Activated CD4-positive, alpha-beta T cell treated with anti-CD3 and anti-CD28 coated beads, Interleukin-2, amount 50 U/mL, for 24 hours (primary cell): ENCODE results near the gene LEFTY1.
A peak's percentile ranks its signal among the peaks of the same experiment; 100 is the strongest.

Source experiments
- DNase-seq, 2 donors: peaks; one replicate each; pipeline ENCODE4 v3.0.0-alpha.2; 2020; ENCODE audit warnings: low read depth in 1 of 2, low spot score in 1 of 2

The LEFTY1 gene

GRCh38 chr1:225874431-225874830 lies 14.5 kb downstream of the LEFTY1 start:
- no peak for DNase-seq

- DNase-seq: no peak
These were observed 15.6 kb downstream of the LEFTY1 start for GRCh38 chr1:225873281-225873850.

- DNase-seq: no peak
These were observed 16.9 kb downstream of the LEFTY1 start for GRCh38 chr1:225872075-225872430.

GRCh38 chr1:225871359-225872074 lies 17.4 kb downstream of the LEFTY1 start:
- DNase-seq: no peak

GRCh38 chr1:225870911-225871310 lies 18.0 kb downstream of the LEFTY1 start:
- no peak for DNase-seq

- no peak for DNase-seq
These were observed 20.2 kb downstream of the LEFTY1 start for GRCh38 chr1:225868631-225869330.

- no peak for DNase-seq
These were observed 22.0 kb downstream of the LEFTY1 start for GRCh38 chr1:225866981-225867380.

- DNase-seq: peak; percentile 37 to 76
These were observed 22.7 kb downstream of the LEFTY1 start for GRCh38 chr1:225866061-225866837.

- DNase-seq: no peak
These were observed 23.4 kb downstream of the LEFTY1 start for GRCh38 chr1:225865514-225865913.

GRCh38 chr1:225863167-225863566 lies 25.8 kb downstream of the LEFTY1 start:
- DNase-seq: no peak

GRCh38 chr1:225862581-225862950 lies 26.4 kb downstream of the LEFTY1 start:
- no peak for DNase-seq

GRCh38 chr1:225861834-225862580 lies 26.9 kb downstream of the LEFTY1 start:
- DNase-seq: no peak

GRCh38 chr1:225860876-225861441 lies 28.0 kb downstream of the LEFTY1 start:
- no peak for DNase-seq

GRCh38 chr1:225860107-225860506 lies 28.8 kb downstream of the LEFTY1 start:
- no peak for DNase-seq

GRCh38 chr1:225859151-225859550 lies 29.8 kb downstream of the LEFTY1 start:
- no peak for DNase-seq

GRCh38 chr1:225857256-225857655 lies 31.7 kb downstream of the LEFTY1 start:
- no peak for DNase-seq

- no peak for DNase-seq
These were observed 33.2 kb downstream of the LEFTY1 start for GRCh38 chr1:225855503-225856300.

- DNase-seq: no peak
These were observed 35.5 kb downstream of the LEFTY1 start for GRCh38 chr1:225853441-225853840.

GRCh38 chr1:225852413-225853124 lies 36.4 kb downstream of the LEFTY1 start:
- no peak for DNase-seq
